Endothelial cell (in vitro differentiated cells): Measurements from ENCODE around the gene TMEM217. TPM values are rescaled to one million over a fixed set of nuclear protein-coding genes. Genes with fewer than 3 reads are reported as not detected.

Source experiments
- DNase-seq: peaks from one replicate; pipeline ENCODE4 v3.0.0; 2021; ENCODE audit warnings: low spot score
- H3K27ac Mint-ChIP-seq: one replicate; pipeline ENCODE4 v1.8.0; 2021; ENCODE audit warnings: mixed read lengths, inconsistent platforms; ENCODE audit not compliant: unreplicated experiment
- H3K27me3 Mint-ChIP-seq: one replicate; pipeline ENCODE4 v1.8.0; 2021; ENCODE audit warnings: mild to moderate bottlenecking, moderate library complexity, mixed read lengths, inconsistent platforms; ENCODE audit not compliant: unreplicated experiment
- H3K36me3 Mint-ChIP-seq: one replicate; pipeline ENCODE4 v1.8.0; 2021; ENCODE audit warnings: mild to moderate bottlenecking, low read depth, mixed read lengths, inconsistent platforms; ENCODE audit not compliant: unreplicated experiment
- H3K4me1 Mint-ChIP-seq: one replicate; pipeline ENCODE4 v1.8.0; 2021; ENCODE audit warnings: mild to moderate bottlenecking, mixed read lengths, inconsistent platforms; ENCODE audit not compliant: unreplicated experiment
- H3K4me3 Mint-ChIP-seq: one replicate; pipeline ENCODE4 v1.8.0; 2021; ENCODE audit warnings: mild to moderate bottlenecking, mixed read lengths, inconsistent platforms; ENCODE audit not compliant: unreplicated experiment
- H3K9me3 Mint-ChIP-seq: one replicate; pipeline ENCODE4 v1.8.0; 2021; ENCODE audit warnings: mixed read lengths, inconsistent platforms; ENCODE audit not compliant: unreplicated experiment
- CTCF ChIP-seq: fragments of 200-600 bp; sonication (generic); IDR thresholded peaks from one replicate; pipeline ENCODE4 v1.5.0; 2021; ENCODE audit warnings: antibody characterized with exemption; ENCODE audit not compliant: unreplicated experiment
- total RNA-seq: library from RNA; stranded (reverse); fragmentation: NEBNext Ultra II Directional; extraction: Animal tissue kit (Norgen Biotek cat#: 25700); gene quantifications from one replicate; pipeline ENCODE4 v1.2.1, GENCODE V29; 2021; ENCODE audit not compliant: unreplicated experiment

Gene TMEM217
- total RNA-seq, 1 donor from 2014 or later: 5.4 TPM

DNA sequence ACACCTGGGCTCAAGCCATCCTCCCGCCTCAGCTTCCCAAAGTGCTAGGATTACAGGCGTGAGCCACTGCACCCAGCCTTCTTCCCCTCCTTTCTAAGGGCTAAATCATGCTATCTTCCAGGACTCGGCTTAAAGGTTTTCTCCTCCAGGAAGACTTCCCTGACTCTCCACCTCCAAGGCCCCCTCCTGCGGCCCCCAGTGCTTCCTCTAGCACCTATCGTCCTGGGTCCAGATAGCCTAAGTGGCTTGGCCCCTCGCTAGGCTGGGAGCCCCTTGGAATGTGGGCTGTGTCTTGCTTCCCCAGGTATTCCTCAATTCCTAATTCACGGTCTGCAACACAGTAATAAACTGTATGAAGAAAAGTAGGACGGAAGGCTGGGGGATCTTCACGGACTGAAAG is 51.3 kb downstream of the TMEM217 start:
- Mint-ChIP-seq H3K27ac (no peak overlapping the region), H3K36me3 (no peaks in the 10 kb centered on the region)

DNA sequence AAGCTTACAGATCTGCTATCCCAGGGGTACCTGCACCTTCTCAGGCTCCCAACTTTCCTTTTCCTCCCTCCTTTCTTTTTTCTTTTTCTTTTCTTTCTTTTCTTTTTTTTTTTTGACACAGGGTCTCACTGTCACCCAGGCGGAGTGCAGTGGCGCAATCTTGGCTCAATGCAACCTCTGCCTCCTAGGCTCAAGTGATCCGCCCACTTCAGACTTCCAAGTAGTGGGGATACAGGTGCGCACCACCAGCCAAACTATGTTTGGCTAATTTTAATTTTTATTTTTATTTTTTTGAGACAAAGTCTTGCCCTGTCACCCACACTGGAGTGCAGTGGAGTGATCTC is 52.0 kb downstream of the TMEM217 start:
- TF ChIP-seq CTCF: no peak
- no peak overlapping the region for H3K4me3 Mint-ChIP-seq
- H3K36me3 Mint-ChIP-seq: no peaks in the 10 kb centered on the region
- H3K27me3 Mint-ChIP-seq: peaks cover 4% of the 10 kb centered on the region
- peaks cover 25% of the 10 kb centered on the region for H3K4me1 Mint-ChIP-seq
- no peaks in the 10 kb centered on the region for H3K9me3 Mint-ChIP-seq
- no peak for DNase-seq
- no peak overlapping the region for H3K27ac Mint-ChIP-seq

More for the DNA sequence above, 51.3 kb downstream of the TMEM217 start:
- Mint-ChIP-seq H3K4me3 (no peak overlapping the region), H3K27me3 (peaks cover 5% of the 10 kb centered on the region), H3K4me1 (peaks cover 25% of the 10 kb centered on the region), H3K9me3 (no peaks in the 10 kb centered on the region)
- no peak for TF ChIP-seq CTCF
- no peak for DNase-seq

GRCh38 chr6:37205175-37205996 is 52.6 kb downstream of the TMEM217 start:
- no peak overlapping the region for H3K27ac Mint-ChIP-seq
- no peaks in the 10 kb centered on the region for H3K36me3 Mint-ChIP-seq
- H3K4me1 Mint-ChIP-seq: peaks cover 23% of the 10 kb centered on the region
- DNase-seq: no peak
- no peaks in the 10 kb centered on the region for H3K9me3 Mint-ChIP-seq
- TF ChIP-seq CTCF: no peak
- peaks cover 4% of the 10 kb centered on the region for H3K27me3 Mint-ChIP-seq
- no peak overlapping the region for H3K4me3 Mint-ChIP-seq

- H3K4me3 Mint-ChIP-seq: no peak overlapping the region
- H3K36me3 Mint-ChIP-seq: no peaks in the 10 kb centered on the region
- no peak overlapping the region for H3K27ac Mint-ChIP-seq
- no peak for DNase-seq
- H3K4me1 Mint-ChIP-seq: peaks cover 21% of the 10 kb centered on the region
- peaks cover 4% of the 10 kb centered on the region for H3K27me3 Mint-ChIP-seq
- H3K9me3 Mint-ChIP-seq: no peaks in the 10 kb centered on the region
- no peak for TF ChIP-seq CTCF
Observed at GRCh38 chr6:37204014-37204751, 53.8 kb downstream of the TMEM217 start.
